GM23338 (cell line): ENCODE measurements around the gene NR3C1. TPM values are rescaled to one million over a fixed set of nuclear protein-coding genes. Genes with fewer than 3 reads are reported as not detected.

ENCODE experiments used
- ATAC-seq: fragments of 200-7000 bp; cut with Tn5 transposase; 3 replicates; pipeline ENCODE4 v1.9.1; 2020
- DNase-seq: peaks from one replicate; pipeline ENCODE4 v3.0.0-alpha.2; 2015; ENCODE audit warnings: low spot score
- H2AFZ ChIP-seq: fragments of 200-600 bp; sonication (generic); 2 replicates; pipeline ENCODE4 v1.8.0; 2016; ENCODE audit warnings: antibody characterized with exemption, mild to moderate bottlenecking, moderate library complexity
- H3F3A ChIP-seq: fragments of 200-600 bp; sonication (generic); replicated peaks from 2 replicates; pipeline ENCODE4 v1.8.0; 2017; ENCODE audit warnings: antibody characterized with exemption, mixed run types, low read depth
- H3K27ac ChIP-seq: fragments of 200-600 bp; sonication (generic); 2 replicates; pipeline ENCODE4 v1.6.1; 2016; ENCODE audit warnings: low read depth
- H3K27me3 ChIP-seq: fragments of 200-600 bp; sonication (generic); 2 replicates; pipeline ENCODE4 v1.8.0; 2016; ENCODE audit warnings: mild to moderate bottlenecking, mixed run types, moderate library complexity; ENCODE audit not compliant: insufficient read depth
- H3K36me3 ChIP-seq: fragments of 200-600 bp; sonication (generic); 2 replicates; pipeline ENCODE4 v1.8.0; 2016; ENCODE audit warnings: mild to moderate bottlenecking; ENCODE audit not compliant: insufficient read depth
- H3K4me1 ChIP-seq: fragments of 200-600 bp; sonication (generic); 2 replicates; pipeline ENCODE4 v1.8.0; 2016; ENCODE audit warnings: mild to moderate bottlenecking, moderate library complexity; ENCODE audit not compliant: insufficient read depth
- H3K4me2 ChIP-seq: fragments of 200-600 bp; sonication (generic); 2 replicates; pipeline ENCODE4 v1.7.1; 2017; ENCODE audit warnings: mixed run types
- H3K4me3 ChIP-seq: fragments of 200-600 bp; sonication (generic); 2 replicates; pipeline ENCODE4 v1.6.1; 2016; ENCODE audit warnings: mixed run types
- H3K79me2 ChIP-seq: fragments of 200-600 bp; sonication (generic); replicated peaks from 2 replicates; pipeline ENCODE4 v1.8.0; 2017; ENCODE audit warnings: mild to moderate bottlenecking; ENCODE audit not compliant: insufficient read depth
- H3K9me2 ChIP-seq: fragments of 200-600 bp; sonication (generic); 2 replicates; pipeline ENCODE4 v1.8.0; 2017; ENCODE audit not compliant: insufficient read depth
- H4K20me1 ChIP-seq: fragments of 200-600 bp; sonication (generic); replicated peaks from 2 replicates; pipeline ENCODE4 v1.8.0; 2017; ENCODE audit warnings: mild to moderate bottlenecking; ENCODE audit not compliant: insufficient read depth
- H3K27ac Mint-ChIP-seq: 2 replicates; pipeline ENCODE4 v1.8.0; 2020; ENCODE audit warnings: inconsistent platforms, mild to moderate bottlenecking, moderate library complexity, mixed read lengths
- H3K27me3 Mint-ChIP-seq: 3 replicates; pipeline ENCODE4 v1.8.0; 2022; ENCODE audit warnings: low read depth, mild to moderate bottlenecking, moderate library complexity, mixed read lengths, inconsistent platforms; ENCODE audit not compliant: insufficient read depth, poor library complexity
- H3K36me3 Mint-ChIP-seq: 3 replicates; pipeline ENCODE4 v1.8.0; 2021; ENCODE audit warnings: low read depth, mild to moderate bottlenecking, inconsistent platforms, moderate library complexity, mixed read lengths
- H3K4me1 Mint-ChIP-seq: 3 replicates; pipeline ENCODE4 v1.8.0; 2020; ENCODE audit warnings: mild to moderate bottlenecking, inconsistent platforms, mixed read lengths
- H3K4me3 Mint-ChIP-seq: 3 replicates; pipeline ENCODE4 v1.8.0; 2021; ENCODE audit warnings: moderate library complexity, mild to moderate bottlenecking, inconsistent platforms, mixed read lengths
- H3K9me3 Mint-ChIP-seq: 3 replicates; pipeline ENCODE4 v1.8.0; 2020; ENCODE audit warnings: moderate library complexity, mild to moderate bottlenecking, inconsistent platforms, mixed read lengths
- CREB1 ChIP-seq: fragments of 250-450 bp; sonication (Bioruptor Pico); IDR thresholded peaks from 2 replicates; pipeline ENCODE4 v1.5.0; 2020; ENCODE audit warnings: low read depth, mild to moderate bottlenecking, moderate library complexity
- EZH2 ChIP-seq: fragments of 200-600 bp; sonication (generic); IDR thresholded peaks from one replicate; pipeline ENCODE4 v1.8.0; 2017; ENCODE audit warnings: antibody characterized with exemption, mild to moderate bottlenecking, low read depth; ENCODE audit not compliant: unreplicated experiment
- EZH2phosphoT487 ChIP-seq: fragments of 200-600 bp; sonication (generic); IDR thresholded peaks from one replicate; pipeline ENCODE4 v1.8.1; 2018; ENCODE audit warnings: antibody characterized with exemption; ENCODE audit not compliant: unreplicated experiment
- JUNB ChIP-seq: IDR thresholded peaks from one replicate; pipeline ENCODE4 v1.6.1; 2016; ENCODE audit warnings: antibody characterized with exemption; ENCODE audit not compliant: unreplicated experiment
- NANOG ChIP-seq: IDR thresholded peaks from 2 replicates; pipeline ENCODE4 v1.6.1; 2016; ENCODE audit warnings: antibody characterized with exemption, borderline replicate concordance
- POLR2AphosphoS5 ChIP-seq: IDR thresholded peaks from 2 replicates; pipeline ENCODE4 v1.6.1; 2016; ENCODE audit warnings: antibody characterized with exemption, low read depth
- STAT1 ChIP-seq: IDR thresholded peaks from one replicate; pipeline ENCODE4 v1.6.1; 2016; ENCODE audit warnings: antibody characterized with exemption; ENCODE audit not compliant: unreplicated experiment
- ZNF114 ChIP-seq: fragments of 250-450 bp; sonication (Bioruptor Pico); IDR thresholded peaks from 2 replicates; pipeline ENCODE4 v1.5.0; 2020; ENCODE audit warnings: mild to moderate bottlenecking, moderate library complexity
- ZNF331 ChIP-seq: fragments of 250-450 bp; sonication (Bioruptor Pico); IDR thresholded peaks from 2 replicates; pipeline ENCODE4 v1.5.0; 2020; ENCODE audit warnings: low read depth, mild to moderate bottlenecking, moderate library complexity
- polyA plus RNA-seq: library from polyadenylated mRNA; unstranded; fragments of >200 nt; fragmentation: Nextera tagmentation; extraction: Ambion mirVana; gene quantifications from 2 replicates; pipeline ENCODE4 v1.2.1, GENCODE V29; 2016
- total RNA-seq: library from RNA; depleted of rRNA; stranded (reverse); fragments of >200 nt; shearing (Covaris generic); gene quantifications from 2 replicates; pipeline ENCODE4 v1.2.3, GENCODE V29; 2014
- TF ChIP-seq, protein P1 (sequence below), 2 experiments: fragments of 200-600 bp in 1 of 2; sonication (generic) in 1 of 2; conservative IDR thresholded peaks; 2 replicates each; pipeline versions ENCODE4 v1.5.1 to v1.6.1; 2016 to 2017; ENCODE audit warnings: antibody characterized with exemption in 2 of 2, low read depth in 2 of 2, mild to moderate bottlenecking in 2 of 2, moderate library complexity in 1 of 2
- TF ChIP-seq, protein P2 (sequence below): fragments of 250-450 bp; sonication (Bioruptor Pico); IDR thresholded peaks from 2 replicates; pipeline ENCODE4 v1.5.0; 2020; ENCODE audit warnings: mild to moderate bottlenecking, moderate library complexity
- TF ChIP-seq, protein P3 (sequence below): IDR thresholded peaks from 2 replicates; pipeline ENCODE4 v1.6.1; 2016; ENCODE audit warnings: antibody characterized with exemption
- TF ChIP-seq, protein P4 (sequence below): IDR thresholded peaks from one replicate; pipeline ENCODE4 v1.6.1; 2018; ENCODE audit warnings: antibody characterized with exemption; ENCODE audit not compliant: unreplicated experiment

NR3C1 gene
- total and polyA plus RNA-seq, 2 experiments from 2014 or later = 1.2 to 4.6 TPM

DNA sequence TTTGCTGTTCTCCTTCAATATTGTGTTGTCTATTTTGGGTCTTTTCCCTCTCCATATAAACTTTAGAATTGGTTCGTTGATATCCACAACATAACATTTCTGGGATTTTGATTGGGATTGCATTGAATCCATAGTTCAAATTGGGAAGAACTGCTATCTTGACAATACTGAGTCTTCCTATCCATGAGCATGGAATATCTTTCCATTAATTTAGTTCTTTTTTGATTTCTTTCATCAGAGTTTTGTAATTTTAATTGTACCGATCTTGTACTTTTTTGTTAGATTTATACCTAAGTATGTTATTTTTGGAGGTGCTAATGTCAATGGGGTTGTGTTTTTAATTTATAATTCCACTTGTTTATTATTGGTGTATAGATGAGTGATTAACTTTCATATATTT lies 135.1 kb downstream of the NR3C1 start:
- H3K27ac Mint-ChIP-seq = no peak overlapping the region
- ATAC-seq (no peak), DNase-seq (no peak)
- Histone ChIP-seq H3K79me2 (no peaks in the 10 kb centered on the region), H3K27ac (no peak overlapping the region), H3K4me1 (no peaks in the 10 kb centered on the region), H4K20me1 (no peaks in the 10 kb centered on the region), H3K4me2 (no peak overlapping the region), H3K9me2 (no peaks in the 10 kb centered on the region), H3F3A (no peaks in the 10 kb centered on the region), H3K4me3 (no peak overlapping the region), H3K27me3 (no peaks in the 10 kb centered on the region), H2AFZ (no peak overlapping the region), H3K36me3 (0 out of 2 replicates have a peak, but pooled peaks cover 4% of the 10 kb centered on the region)
- TF ChIP-seq, protein P1, sequence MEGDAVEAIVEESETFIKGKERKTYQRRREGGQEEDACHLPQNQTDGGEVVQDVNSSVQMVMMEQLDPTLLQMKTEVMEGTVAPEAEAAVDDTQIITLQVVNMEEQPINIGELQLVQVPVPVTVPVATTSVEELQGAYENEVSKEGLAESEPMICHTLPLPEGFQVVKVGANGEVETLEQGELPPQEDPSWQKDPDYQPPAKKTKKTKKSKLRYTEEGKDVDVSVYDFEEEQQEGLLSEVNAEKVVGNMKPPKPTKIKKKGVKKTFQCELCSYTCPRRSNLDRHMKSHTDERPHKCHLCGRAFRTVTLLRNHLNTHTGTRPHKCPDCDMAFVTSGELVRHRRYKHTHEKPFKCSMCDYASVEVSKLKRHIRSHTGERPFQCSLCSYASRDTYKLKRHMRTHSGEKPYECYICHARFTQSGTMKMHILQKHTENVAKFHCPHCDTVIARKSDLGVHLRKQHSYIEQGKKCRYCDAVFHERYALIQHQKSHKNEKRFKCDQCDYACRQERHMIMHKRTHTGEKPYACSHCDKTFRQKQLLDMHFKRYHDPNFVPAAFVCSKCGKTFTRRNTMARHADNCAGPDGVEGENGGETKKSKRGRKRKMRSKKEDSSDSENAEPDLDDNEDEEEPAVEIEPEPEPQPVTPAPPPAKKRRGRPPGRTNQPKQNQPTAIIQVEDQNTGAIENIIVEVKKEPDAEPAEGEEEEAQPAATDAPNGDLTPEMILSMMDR (conservative IDR thresholded peaks at IDR 0.05; ENCODE audit: low read depth in 2 of 2) = no peak
- TF ChIP-seq ZNF331 (CRISPR knock-in tag) (no peak), STAT1 (no peak), EZH2 (no peak), EZH2phosphoT487 (no peak), POLR2AphosphoS5 (no peak), ZNF114 (CRISPR knock-in tag) (no peak), CREB1 (CRISPR knock-in tag) (no peak), NANOG (no peak), JUNB (no peak)
- TF ChIP-seq, protein P2, sequence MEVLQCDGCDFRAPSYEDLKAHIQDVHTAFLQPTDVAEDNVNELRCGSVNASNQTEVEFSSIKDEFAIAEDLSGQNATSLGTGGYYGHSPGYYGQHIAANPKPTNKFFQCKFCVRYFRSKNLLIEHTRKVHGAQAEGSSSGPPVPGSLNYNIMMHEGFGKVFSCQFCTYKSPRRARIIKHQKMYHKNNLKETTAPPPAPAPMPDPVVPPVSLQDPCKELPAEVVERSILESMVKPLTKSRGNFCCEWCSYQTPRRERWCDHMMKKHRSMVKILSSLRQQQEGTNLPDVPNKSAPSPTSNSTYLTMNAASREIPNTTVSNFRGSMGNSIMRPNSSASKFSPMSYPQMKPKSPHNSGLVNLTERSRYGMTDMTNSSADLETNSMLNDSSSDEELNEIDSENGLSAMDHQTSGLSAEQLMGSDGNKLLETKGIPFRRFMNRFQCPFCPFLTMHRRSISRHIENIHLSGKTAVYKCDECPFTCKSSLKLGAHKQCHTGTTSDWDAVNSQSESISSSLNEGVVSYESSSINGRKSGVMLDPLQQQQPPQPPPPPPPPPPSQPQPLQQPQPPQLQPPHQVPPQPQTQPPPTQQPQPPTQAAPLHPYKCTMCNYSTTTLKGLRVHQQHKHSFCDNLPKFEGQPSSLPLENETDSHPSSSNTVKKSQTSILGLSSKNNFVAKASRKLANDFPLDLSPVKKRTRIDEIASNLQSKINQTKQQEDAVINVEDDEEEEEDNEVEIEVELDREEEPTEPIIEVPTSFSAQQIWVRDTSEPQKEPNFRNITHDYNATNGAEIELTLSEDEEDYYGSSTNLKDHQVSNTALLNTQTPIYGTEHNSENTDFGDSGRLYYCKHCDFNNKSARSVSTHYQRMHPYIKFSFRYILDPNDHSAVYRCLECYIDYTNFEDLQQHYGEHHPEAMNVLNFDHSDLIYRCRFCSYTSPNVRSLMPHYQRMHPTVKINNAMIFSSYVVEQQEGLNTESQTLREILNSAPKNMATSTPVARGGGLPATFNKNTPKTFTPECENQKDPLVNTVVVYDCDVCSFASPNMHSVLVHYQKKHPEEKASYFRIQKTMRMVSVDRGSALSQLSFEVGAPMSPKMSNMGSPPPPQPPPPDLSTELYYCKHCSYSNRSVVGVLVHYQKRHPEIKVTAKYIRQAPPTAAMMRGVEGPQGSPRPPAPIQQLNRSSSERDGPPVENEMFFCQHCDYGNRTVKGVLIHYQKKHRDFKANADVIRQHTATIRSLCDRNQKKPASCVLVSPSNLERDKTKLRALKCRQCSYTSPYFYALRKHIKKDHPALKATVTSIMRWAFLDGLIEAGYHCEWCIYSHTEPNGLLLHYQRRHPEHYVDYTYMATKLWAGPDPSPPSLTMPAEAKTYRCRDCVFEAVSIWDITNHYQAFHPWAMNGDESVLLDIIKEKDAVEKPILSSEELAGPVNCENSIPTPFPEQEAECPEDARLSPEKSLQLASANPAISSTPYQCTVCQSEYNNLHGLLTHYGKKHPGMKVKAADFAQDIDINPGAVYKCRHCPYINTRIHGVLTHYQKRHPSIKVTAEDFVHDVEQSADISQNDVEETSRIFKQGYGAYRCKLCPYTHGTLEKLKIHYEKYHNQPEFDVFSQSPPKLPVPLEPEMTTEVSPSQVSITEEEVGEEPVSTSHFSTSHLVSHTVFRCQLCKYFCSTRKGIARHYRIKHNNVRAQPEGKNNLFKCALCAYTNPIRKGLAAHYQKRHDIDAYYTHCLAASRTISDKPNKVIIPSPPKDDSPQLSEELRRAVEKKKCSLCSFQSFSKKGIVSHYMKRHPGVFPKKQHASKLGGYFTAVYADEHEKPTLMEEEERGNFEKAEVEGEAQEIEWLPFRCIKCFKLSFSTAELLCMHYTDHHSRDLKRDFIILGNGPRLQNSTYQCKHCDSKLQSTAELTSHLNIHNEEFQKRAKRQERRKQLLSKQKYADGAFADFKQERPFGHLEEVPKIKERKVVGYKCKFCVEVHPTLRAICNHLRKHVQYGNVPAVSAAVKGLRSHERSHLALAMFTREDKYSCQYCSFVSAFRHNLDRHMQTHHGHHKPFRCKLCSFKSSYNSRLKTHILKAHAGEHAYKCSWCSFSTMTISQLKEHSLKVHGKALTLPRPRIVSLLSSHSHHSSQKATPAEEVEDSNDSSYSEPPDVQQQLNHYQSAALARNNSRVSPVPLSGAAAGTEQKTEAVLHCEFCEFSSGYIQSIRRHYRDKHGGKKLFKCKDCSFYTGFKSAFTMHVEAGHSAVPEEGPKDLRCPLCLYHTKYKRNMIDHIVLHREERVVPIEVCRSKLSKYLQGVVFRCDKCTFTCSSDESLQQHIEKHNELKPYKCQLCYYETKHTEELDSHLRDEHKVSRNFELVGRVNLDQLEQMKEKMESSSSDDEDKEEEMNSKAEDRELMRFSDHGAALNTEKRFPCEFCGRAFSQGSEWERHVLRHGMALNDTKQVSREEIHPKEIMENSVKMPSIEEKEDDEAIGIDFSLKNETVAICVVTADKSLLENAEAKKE (CRISPR knock-in tag) = no peak
- TF ChIP-seq, protein P3, sequence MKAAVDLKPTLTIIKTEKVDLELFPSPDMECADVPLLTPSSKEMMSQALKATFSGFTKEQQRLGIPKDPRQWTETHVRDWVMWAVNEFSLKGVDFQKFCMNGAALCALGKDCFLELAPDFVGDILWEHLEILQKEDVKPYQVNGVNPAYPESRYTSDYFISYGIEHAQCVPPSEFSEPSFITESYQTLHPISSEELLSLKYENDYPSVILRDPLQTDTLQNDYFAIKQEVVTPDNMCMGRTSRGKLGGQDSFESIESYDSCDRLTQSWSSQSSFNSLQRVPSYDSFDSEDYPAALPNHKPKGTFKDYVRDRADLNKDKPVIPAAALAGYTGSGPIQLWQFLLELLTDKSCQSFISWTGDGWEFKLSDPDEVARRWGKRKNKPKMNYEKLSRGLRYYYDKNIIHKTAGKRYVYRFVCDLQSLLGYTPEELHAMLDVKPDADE = no peak
- TF ChIP-seq, protein P4, sequence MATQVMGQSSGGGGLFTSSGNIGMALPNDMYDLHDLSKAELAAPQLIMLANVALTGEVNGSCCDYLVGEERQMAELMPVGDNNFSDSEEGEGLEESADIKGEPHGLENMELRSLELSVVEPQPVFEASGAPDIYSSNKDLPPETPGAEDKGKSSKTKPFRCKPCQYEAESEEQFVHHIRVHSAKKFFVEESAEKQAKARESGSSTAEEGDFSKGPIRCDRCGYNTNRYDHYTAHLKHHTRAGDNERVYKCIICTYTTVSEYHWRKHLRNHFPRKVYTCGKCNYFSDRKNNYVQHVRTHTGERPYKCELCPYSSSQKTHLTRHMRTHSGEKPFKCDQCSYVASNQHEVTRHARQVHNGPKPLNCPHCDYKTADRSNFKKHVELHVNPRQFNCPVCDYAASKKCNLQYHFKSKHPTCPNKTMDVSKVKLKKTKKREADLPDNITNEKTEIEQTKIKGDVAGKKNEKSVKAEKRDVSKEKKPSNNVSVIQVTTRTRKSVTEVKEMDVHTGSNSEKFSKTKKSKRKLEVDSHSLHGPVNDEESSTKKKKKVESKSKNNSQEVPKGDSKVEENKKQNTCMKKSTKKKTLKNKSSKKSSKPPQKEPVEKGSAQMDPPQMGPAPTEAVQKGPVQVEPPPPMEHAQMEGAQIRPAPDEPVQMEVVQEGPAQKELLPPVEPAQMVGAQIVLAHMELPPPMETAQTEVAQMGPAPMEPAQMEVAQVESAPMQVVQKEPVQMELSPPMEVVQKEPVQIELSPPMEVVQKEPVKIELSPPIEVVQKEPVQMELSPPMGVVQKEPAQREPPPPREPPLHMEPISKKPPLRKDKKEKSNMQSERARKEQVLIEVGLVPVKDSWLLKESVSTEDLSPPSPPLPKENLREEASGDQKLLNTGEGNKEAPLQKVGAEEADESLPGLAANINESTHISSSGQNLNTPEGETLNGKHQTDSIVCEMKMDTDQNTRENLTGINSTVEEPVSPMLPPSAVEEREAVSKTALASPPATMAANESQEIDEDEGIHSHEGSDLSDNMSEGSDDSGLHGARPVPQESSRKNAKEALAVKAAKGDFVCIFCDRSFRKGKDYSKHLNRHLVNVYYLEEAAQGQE = no peak
- H3K4me1 Mint-ChIP-seq = no peaks in the 10 kb centered on the region
- H3K27me3 Mint-ChIP-seq = no peaks in the 10 kb centered on the region
- peaks cover 34% of the 10 kb centered on the region; the same call in 2 of the 3 replicates for H3K9me3 Mint-ChIP-seq
- no peak overlapping the region for H3K4me3 Mint-ChIP-seq
- H3K36me3 Mint-ChIP-seq = peaks cover 12% of the 10 kb centered on the region; the same call in 2 of the 3 replicates
